DOHH2 (cell line): ENCODE measurements around the gene IMPG2.

Experiments used
- EZH2phosphoT487 ChIP-seq: fragments of 200-600 bp; sonication (generic); IDR thresholded peaks from 2 replicates; pipeline ENCODE4 v1.6.1; 2017; ENCODE audit warnings: borderline replicate concordance, mild to moderate bottlenecking, antibody characterized with exemption, low read length, moderate library complexity, mixed read lengths
- TF ChIP-seq, protein P1 (sequence below): fragments of 200-600 bp; sonication (generic); IDR thresholded peaks from one replicate; pipeline ENCODE4 v1.5.1; 2014; ENCODE audit warnings: antibody characterized with exemption, mild to moderate bottlenecking, low read depth, low read length; ENCODE audit not compliant: poor library complexity, severe bottlenecking

DNA sequence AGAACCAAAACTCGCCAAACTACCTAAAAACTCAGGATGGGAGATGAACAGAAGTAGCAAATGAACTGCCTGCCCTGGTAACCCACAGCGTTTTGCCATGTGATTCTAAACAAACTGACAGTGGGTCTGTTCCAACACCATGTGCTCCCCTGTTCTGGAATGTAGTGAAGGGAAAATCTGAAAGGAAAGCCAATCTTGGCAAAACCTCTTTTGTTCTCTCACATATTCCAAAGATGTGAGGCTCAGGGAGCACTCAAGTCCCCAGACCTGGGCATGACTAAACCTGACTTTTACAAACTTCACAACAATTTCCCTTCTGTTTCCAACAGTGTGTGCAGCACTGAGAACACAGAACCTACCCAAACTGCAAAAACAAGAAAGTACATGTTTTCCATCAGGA, 116.1 kb downstream of the IMPG2 start:
- TF ChIP-seq, protein P1, sequence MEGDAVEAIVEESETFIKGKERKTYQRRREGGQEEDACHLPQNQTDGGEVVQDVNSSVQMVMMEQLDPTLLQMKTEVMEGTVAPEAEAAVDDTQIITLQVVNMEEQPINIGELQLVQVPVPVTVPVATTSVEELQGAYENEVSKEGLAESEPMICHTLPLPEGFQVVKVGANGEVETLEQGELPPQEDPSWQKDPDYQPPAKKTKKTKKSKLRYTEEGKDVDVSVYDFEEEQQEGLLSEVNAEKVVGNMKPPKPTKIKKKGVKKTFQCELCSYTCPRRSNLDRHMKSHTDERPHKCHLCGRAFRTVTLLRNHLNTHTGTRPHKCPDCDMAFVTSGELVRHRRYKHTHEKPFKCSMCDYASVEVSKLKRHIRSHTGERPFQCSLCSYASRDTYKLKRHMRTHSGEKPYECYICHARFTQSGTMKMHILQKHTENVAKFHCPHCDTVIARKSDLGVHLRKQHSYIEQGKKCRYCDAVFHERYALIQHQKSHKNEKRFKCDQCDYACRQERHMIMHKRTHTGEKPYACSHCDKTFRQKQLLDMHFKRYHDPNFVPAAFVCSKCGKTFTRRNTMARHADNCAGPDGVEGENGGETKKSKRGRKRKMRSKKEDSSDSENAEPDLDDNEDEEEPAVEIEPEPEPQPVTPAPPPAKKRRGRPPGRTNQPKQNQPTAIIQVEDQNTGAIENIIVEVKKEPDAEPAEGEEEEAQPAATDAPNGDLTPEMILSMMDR, result no peak
- TF ChIP-seq EZH2phosphoT487, result no peak
